ENCODE results near the gene CNTNAP5.

Gene CNTNAP5

GRCh38 chr2:124540805-124541204 lies 515.7 kb downstream of the CNTNAP5 start:
- TF ChIP-seq CTCF (IDR thresholded peaks at IDR 0.05; ENCODE audit: low read depth, low read length, missing control alignments) = no peak
- H3K4me3 ChIP-seq (ENCODE audit: low read depth, low read length) = no peak overlapping the region
- in situ Hi-C loops (cut with HindIII; ENCODE audit: low sequenced_read_pairs) = no loop called here

GRCh38 chr2:124542932-124543640 lies 518.0 kb downstream of the CNTNAP5 start:
- no peak overlapping the region for H3K4me3 ChIP-seq (ENCODE audit: low read depth, low read length)
- TF ChIP-seq CTCF (IDR thresholded peaks at IDR 0.05; ENCODE audit: low read depth, low read length, missing control alignments) = no peak
- no peak for DNase-seq (ENCODE audit: low read depth)
- in situ Hi-C loops (cut with HindIII; ENCODE audit: low sequenced_read_pairs) = no loop called here

More at GRCh38 chr2:124540805-124541204, 515.7 kb downstream of the CNTNAP5 start:
- no peak for DNase-seq (ENCODE audit: low read depth)

- no peak for DNase-seq (ENCODE audit: low read depth)
- no peak for TF ChIP-seq CTCF (IDR thresholded peaks at IDR 0.05; ENCODE audit: low read depth, low read length, missing control alignments)
- no peak overlapping the region for H3K4me3 ChIP-seq (ENCODE audit: low read depth, low read length)
- in situ Hi-C loops (cut with HindIII; ENCODE audit: low sequenced_read_pairs) = no loop called here
Measured at GRCh38 chr2:124547700-124548099, 522.6 kb downstream of the CNTNAP5 start.

GRCh38 chr2:124558277-124558905 lies 533.3 kb downstream of the CNTNAP5 start:
- DNase-seq (ENCODE audit: low read depth) = no peak
- TF ChIP-seq CTCF (IDR thresholded peaks at IDR 0.05; ENCODE audit: low read depth, low read length, missing control alignments) = no peak
- no peak overlapping the region for H3K4me3 ChIP-seq (ENCODE audit: low read depth, low read length)
- in situ Hi-C loops (cut with HindIII; ENCODE audit: low sequenced_read_pairs) = no loop called here

- no peak overlapping the region for H3K4me3 ChIP-seq (ENCODE audit: low read depth, low read length)
- no peak for TF ChIP-seq CTCF (IDR thresholded peaks at IDR 0.05; ENCODE audit: low read depth, low read length, missing control alignments)
- no peak for DNase-seq (ENCODE audit: low read depth)
- in situ Hi-C loops (cut with HindIII; ENCODE audit: low sequenced_read_pairs) = no loop called here
Measured at GRCh38 chr2:124559236-124559635, 534.1 kb downstream of the CNTNAP5 start.

- TF ChIP-seq CTCF (IDR thresholded peaks at IDR 0.05; ENCODE audit: low read depth, low read length, missing control alignments) = no peak
- H3K4me3 ChIP-seq (ENCODE audit: low read depth, low read length) = no peak overlapping the region
- DNase-seq (ENCODE audit: low read depth) = no peak
- in situ Hi-C loops (cut with HindIII; ENCODE audit: low sequenced_read_pairs) = no loop called here
Measured at GRCh38 chr2:124560592-124561112, 535.6 kb downstream of the CNTNAP5 start.
